HL-60 (cell line): Measurements from ENCODE around the gene ANP32A.
A peak's percentile ranks its signal among the peaks of the same experiment; 100 is the strongest.

Experiments used
- DNase-seq, 2 experiments: peaks; one replicate each; pipeline ENCODE4 v3.0.0-alpha.2; 2010 to 2020; ENCODE audit warnings: low read depth in 1 of 2, low spot score in 1 of 2
- H3K27ac ChIP-seq: fragments of 250-450 bp; sonication (Bioruptor Pico); replicated peaks from 2 replicates; pipeline ENCODE4 v1.5.1; 2020; ENCODE audit warnings: mild to moderate bottlenecking, moderate library complexity
- H3K27me3 ChIP-seq: fragments of 250-450 bp; sonication (Bioruptor Pico); 2 replicates; pipeline ENCODE4 v1.5.1; 2021; ENCODE audit warnings: mild to moderate bottlenecking, moderate library complexity; ENCODE audit not compliant: insufficient read depth, poor library complexity, severe bottlenecking
- H3K4me3 ChIP-seq: replicated peaks from 2 replicates; pipeline ENCODE4 v1.5.1; 2011; ENCODE audit warnings: mild to moderate bottlenecking, control low read depth, low read length; ENCODE audit not compliant: insufficient read depth
- GABPA ChIP-seq: IDR thresholded peaks from 2 replicates; pipeline ENCODE4 v1.6.1; 2012; ENCODE audit warnings: low read depth
- POLR2AphosphoS5 ChIP-seq: IDR thresholded peaks from 2 replicates; pipeline ENCODE4 v1.6.1; 2012; ENCODE audit warnings: low read depth
- SPI1 ChIP-seq: IDR thresholded peaks from 2 replicates; pipeline ENCODE4 v1.6.1; 2012; ENCODE audit warnings: low read depth, mild to moderate bottlenecking, borderline replicate concordance
- TF ChIP-seq, protein P1 (sequence below): IDR thresholded peaks from one replicate; pipeline ENCODE4 v1.5.1; 2011; ENCODE audit warnings: low read length, control low read depth, inconsistent platforms; ENCODE audit not compliant: insufficient read depth
- TF ChIP-seq, protein P2 (sequence below): IDR thresholded peaks from 2 replicates; pipeline ENCODE4 v1.6.1; 2012; ENCODE audit warnings: low read depth; ENCODE audit not compliant: insufficient replicate concordance

The ANP32A gene

DNA sequence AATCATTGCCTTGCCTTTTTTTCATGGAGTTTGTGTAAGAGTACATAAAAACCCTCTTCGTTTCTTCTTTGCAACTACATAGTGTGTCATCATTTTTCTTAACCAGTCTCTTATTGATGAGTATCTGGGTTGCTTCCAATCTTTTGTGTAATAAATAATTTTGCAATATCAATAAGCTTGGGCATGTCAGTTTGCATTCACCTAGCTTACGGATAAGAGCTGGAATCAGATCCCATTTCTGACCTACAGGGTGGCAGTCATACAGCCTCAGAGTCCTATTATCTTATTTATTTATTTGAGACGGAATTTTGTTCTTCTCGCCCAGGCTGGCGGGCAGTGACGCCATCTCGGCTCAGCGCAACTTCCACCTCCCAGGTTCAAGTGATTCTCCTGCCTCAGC lies 18.3 kb downstream of the ANP32A start:
- H3K27me3 ChIP-seq: no peaks in the 10 kb centered on the region
- H3K27ac ChIP-seq: no peak overlapping the region
- no peak for DNase-seq
- TF ChIP-seq GABPA: no peak
- TF ChIP-seq, protein P1, sequence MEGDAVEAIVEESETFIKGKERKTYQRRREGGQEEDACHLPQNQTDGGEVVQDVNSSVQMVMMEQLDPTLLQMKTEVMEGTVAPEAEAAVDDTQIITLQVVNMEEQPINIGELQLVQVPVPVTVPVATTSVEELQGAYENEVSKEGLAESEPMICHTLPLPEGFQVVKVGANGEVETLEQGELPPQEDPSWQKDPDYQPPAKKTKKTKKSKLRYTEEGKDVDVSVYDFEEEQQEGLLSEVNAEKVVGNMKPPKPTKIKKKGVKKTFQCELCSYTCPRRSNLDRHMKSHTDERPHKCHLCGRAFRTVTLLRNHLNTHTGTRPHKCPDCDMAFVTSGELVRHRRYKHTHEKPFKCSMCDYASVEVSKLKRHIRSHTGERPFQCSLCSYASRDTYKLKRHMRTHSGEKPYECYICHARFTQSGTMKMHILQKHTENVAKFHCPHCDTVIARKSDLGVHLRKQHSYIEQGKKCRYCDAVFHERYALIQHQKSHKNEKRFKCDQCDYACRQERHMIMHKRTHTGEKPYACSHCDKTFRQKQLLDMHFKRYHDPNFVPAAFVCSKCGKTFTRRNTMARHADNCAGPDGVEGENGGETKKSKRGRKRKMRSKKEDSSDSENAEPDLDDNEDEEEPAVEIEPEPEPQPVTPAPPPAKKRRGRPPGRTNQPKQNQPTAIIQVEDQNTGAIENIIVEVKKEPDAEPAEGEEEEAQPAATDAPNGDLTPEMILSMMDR: no peak
- TF ChIP-seq, protein P2, sequence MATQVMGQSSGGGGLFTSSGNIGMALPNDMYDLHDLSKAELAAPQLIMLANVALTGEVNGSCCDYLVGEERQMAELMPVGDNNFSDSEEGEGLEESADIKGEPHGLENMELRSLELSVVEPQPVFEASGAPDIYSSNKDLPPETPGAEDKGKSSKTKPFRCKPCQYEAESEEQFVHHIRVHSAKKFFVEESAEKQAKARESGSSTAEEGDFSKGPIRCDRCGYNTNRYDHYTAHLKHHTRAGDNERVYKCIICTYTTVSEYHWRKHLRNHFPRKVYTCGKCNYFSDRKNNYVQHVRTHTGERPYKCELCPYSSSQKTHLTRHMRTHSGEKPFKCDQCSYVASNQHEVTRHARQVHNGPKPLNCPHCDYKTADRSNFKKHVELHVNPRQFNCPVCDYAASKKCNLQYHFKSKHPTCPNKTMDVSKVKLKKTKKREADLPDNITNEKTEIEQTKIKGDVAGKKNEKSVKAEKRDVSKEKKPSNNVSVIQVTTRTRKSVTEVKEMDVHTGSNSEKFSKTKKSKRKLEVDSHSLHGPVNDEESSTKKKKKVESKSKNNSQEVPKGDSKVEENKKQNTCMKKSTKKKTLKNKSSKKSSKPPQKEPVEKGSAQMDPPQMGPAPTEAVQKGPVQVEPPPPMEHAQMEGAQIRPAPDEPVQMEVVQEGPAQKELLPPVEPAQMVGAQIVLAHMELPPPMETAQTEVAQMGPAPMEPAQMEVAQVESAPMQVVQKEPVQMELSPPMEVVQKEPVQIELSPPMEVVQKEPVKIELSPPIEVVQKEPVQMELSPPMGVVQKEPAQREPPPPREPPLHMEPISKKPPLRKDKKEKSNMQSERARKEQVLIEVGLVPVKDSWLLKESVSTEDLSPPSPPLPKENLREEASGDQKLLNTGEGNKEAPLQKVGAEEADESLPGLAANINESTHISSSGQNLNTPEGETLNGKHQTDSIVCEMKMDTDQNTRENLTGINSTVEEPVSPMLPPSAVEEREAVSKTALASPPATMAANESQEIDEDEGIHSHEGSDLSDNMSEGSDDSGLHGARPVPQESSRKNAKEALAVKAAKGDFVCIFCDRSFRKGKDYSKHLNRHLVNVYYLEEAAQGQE: no peak
- no peak for TF ChIP-seq SPI1
- no peak for TF ChIP-seq POLR2AphosphoS5
- no peak overlapping the region for H3K4me3 ChIP-seq

DNA sequence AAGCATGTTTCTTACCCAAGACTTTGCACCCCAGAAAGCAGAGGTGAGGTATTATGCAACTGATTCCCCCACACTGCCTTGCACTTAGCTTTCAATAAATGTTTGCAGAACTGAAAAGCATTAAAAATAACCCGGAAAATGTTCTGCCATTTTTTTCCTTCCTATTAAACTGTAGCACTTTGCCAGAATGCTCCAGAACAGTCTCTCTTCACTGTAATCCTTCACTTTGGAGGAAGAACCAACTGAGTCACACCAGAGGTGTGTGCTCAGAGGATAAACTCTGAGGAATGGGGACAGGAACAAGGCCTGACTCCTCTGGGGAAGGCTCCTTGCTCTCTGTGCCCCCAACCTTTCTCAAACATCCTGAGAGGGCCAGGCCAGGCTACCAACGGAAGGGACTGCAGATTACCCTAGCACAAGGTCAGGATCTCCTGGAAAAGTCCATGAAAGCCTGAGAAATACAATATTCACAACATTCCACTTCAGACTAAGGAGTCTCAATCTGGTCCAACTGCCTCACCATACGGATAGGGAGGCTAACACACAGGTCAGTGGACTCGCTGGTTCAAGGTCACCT lies 19.0 kb downstream of the ANP32A start:
- H3K4me3 ChIP-seq: no peak overlapping the region
- TF ChIP-seq GABPA (no peak), POLR2AphosphoS5 (no peak), SPI1 (no peak)
- TF ChIP-seq, protein P1: no peak
- TF ChIP-seq, protein P2: no peak
- peak overlapping the region; percentile 1; the same call in 1 of the 2 replicates for H3K27ac ChIP-seq

DNA sequence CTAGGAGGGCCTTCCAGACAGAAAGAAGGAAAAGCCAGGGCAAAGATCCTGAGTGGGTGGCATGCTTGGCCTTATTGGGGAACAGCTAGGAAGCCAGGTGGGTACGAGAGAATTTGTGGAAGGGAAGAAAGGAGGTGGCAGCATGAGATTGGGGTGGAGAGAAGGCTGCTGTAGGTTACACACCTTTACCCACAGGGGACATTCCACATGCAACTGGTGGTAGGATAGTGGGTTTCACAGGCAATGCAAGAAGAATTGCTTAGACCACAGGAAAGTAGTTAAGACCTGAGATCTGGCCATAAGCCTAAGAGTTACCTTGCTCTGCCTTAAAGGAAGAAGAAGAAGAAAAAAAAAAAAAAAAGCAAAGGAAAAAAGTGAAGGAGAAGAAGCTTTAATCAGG lies 19.8 kb downstream of the ANP32A start:
- TF ChIP-seq, protein P1: no peak
- TF ChIP-seq, protein P2: no peak
- TF ChIP-seq POLR2AphosphoS5: no peak
- no peak overlapping the region for H3K27ac ChIP-seq
- no peaks in the 10 kb centered on the region for H3K27me3 ChIP-seq
- no peak overlapping the region for H3K4me3 ChIP-seq
- no peak for DNase-seq

More for the DNA sequence above, 19.0 kb downstream of the ANP32A start:
- no peaks in the 10 kb centered on the region for H3K27me3 ChIP-seq
- no peak for DNase-seq
